Tibial nerve (tissue), 4 donors: ENCODE measurements around the gene TAF9B. TPM values are rescaled to one million over a fixed set of nuclear protein-coding genes. Genes with fewer than 3 reads are reported as not detected.
"Not testable (repeated sequence)": the region's sequence is repeated elsewhere in the genome, so short reads cannot be mapped to it uniquely, and the experiment has no call there.

ENCODE experiments used
- DNase-seq, 2 donors: peaks; one replicate each; pipeline ENCODE4 v3.0.0-alpha.2; 2019; ENCODE audit warnings: low spot score in 2 of 2
- H3K27ac ChIP-seq, 4 donors: fragments of 200-600 bp; sonication (generic) in 3 of 4; one replicate each; pipeline ENCODE4 v1.5.1; 2017 to 2019; ENCODE audit warnings: mild to moderate bottlenecking in 1 of 4
- H3K27me3 ChIP-seq, 2 donors: fragments of 200-600 bp; sonication (generic) in 1 of 2; one replicate each; pipeline versions ENCODE4 v1.5.1 to v1.6.0; 2017 to 2019
- H3K36me3 ChIP-seq, 3 donors: fragments of 200-600 bp; sonication (generic); one replicate each; pipeline ENCODE4 v1.5.1; 2018 to 2019
- H3K4me1 ChIP-seq, 4 donors: fragments of 200-600 bp; sonication (generic) in 3 of 4; one replicate each; pipeline ENCODE4 v1.5.1; 2017 to 2019
- H3K4me3 ChIP-seq, 4 donors: fragments of 200-600 bp; sonication (generic) in 3 of 4; one replicate each; pipeline ENCODE4 v1.5.1; 2017 to 2019; ENCODE audit warnings: mild to moderate bottlenecking in 1 of 4, moderate library complexity in 1 of 4
- H3K9me3 ChIP-seq, 4 donors: fragments of 200-600 bp; sonication (generic) in 3 of 4; one replicate each; pipeline ENCODE4 v1.5.1; 2017 to 2019
- CTCF ChIP-seq, 5 experiments: fragments of 200-600 bp in 3 of 5; fragments of 450-650 bp in 2 of 5; sonication (generic) in 3 of 5; IDR thresholded peaks; one replicate each; pipeline ENCODE4 v1.5.1; 2016 to 2019; ENCODE audit warnings: antibody characterized with exemption in 5 of 5, mild to moderate bottlenecking in 3 of 5, moderate library complexity in 2 of 5
- EP300 ChIP-seq, 2 donors: sonication (generic); formaldehyde crosslinking; IDR thresholded peaks; one replicate each; pipeline ENCODE4 v1.6.1; 2017; ENCODE audit warnings: antibody characterized with exemption in 2 of 2, mild to moderate bottlenecking in 1 of 2
- POLR2A ChIP-seq, 2 donors: fragments of 450-650 bp; IDR thresholded peaks; one replicate each; pipeline ENCODE4 v1.6.1; 2017; ENCODE audit warnings: antibody characterized with exemption in 2 of 2, mild to moderate bottlenecking in 2 of 2, moderate library complexity in 2 of 2
- WGBS, 2 donors: methylation state at CpG; one replicate each; pipeline ENCODE4 v1.1.5; 2018; 5-methylcytosine and 5-hydroxymethylcytosine counted together
- total RNA-seq, 4 donors: library from RNA; depleted of rRNA; stranded (reverse); fragments of >200 nt; gene quantifications; one replicate each; pipeline ENCODE4 v1.1.0, GENCODE V29; 2016

TAF9B gene, protein sequence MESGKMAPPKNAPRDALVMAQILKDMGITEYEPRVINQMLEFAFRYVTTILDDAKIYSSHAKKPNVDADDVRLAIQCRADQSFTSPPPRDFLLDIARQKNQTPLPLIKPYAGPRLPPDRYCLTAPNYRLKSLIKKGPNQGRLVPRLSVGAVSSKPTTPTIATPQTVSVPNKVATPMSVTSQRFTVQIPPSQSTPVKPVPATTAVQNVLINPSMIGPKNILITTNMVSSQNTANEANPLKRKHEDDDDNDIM
- 10 to 100 TPM; 15.3 to 27.8 (median 19.4) TPM for total RNA-seq

DNA sequence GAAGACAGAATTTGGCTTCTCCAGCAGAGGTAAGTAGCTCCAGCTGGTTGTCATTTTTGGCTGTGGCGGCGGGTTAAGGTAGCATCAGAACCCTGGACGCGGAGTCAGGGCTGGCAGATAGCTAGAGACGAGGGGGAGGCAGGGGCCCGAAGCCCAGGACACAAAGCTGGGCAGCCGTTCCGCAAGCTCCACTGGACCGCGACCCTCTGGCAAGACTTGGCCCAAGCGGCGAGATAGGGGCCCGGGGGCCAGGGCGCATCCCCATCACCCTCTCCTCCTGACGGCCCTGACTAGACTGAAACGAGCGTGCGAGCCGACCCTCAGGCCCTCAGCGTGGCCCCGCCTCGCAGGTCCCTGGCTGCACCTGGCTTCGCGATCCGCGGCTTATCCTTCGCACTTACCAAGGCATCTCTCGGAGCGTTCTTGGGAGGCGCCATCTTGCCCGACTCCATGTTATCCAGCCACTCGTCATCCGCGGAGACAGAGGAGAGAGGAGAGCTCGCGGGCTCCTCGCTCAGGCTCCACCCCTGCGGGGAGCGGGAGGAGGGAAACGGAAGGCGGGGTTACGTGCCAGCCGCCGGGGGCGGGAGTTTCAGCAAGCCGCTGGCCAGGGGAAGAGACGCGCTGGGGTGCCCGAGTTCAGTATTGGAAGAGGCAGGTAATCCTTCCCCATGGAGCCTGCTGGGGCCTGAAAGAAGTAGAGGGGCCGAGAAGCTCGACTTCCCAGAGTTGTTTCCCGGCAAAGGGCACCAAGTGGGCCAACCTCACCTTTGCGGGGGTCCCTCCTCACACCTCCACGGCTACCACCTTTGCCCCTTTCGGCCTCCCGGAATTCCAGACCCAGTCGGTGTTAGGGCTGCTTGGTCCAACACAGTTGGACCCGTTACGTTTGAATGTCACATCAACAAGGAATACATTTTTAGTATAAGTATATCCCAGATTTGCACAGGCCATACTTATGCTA is at the start of gene TAF9B:
Gene TAF9B (minus strand): TSS at position 491 of the 964 bp plus-strand sequence. CDS start 39 bp downstream, at position 452.
- peak within 1 kb of the TSS; percentile 44 to 83 (median 58) for H3K4me3 ChIP-seq
- peaks cover 0 to 6% (median 0%) of the 10 kb centered on the region in 3 donors for H3K36me3 ChIP-seq
- 12 to 33% methylated on average over 10 to 48 of the region's 59 CpGs for WGBS, 2 donors
- no peaks in the 10 kb centered on the region for H3K27me3 ChIP-seq
- DNase-seq, result peak; percentile 47 to 66
- no peaks in the 10 kb centered on the region for H3K9me3 ChIP-seq
- peak within 1 kb of the TSS; percentile 70 to 93 (median 84) for H3K27ac ChIP-seq
- H3K4me1 ChIP-seq, result peaks cover 0 to 4% (median 0%) of the 10 kb centered on the region in 4 donors
- TF ChIP-seq CTCF (IDR thresholded peaks at IDR 0.05) (no peak), EP300 (IDR thresholded peaks at IDR 0.05) (peak in 1 of 2 donors; percentile 80), POLR2A (IDR thresholded peaks at IDR 0.05) (peak in 1 of 2 donors; percentile 46)

DNA sequence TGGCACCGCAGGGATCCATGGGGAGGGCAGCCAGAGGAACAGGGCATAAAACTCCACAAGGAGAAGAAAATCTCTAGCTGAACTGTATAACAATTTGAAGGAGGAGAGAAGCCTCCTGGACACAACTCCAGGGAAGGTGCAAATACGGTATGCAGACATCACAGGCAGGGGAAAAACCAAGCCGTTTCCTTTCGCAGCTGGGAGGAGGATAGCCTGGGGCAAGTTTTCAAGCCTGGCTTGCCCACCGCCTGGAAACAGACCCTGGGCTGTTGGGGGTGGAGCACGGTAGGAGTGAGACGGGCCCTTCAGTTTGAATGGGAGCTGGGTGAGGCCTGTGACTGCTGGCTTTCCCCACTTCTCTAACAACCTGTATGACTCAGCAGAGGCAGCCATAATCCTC is 43.4 kb upstream of the TAF9B start:
- Histone ChIP-seq H3K36me3 (no peaks in the 10 kb centered on the region), H3K4me1 (no peaks in the 10 kb centered on the region), H3K27me3 (no peaks in the 10 kb centered on the region), H3K9me3 (no peaks in the 10 kb centered on the region), H3K27ac (no peak overlapping the region), H3K4me3 (no peak overlapping the region)
- TF ChIP-seq CTCF (IDR thresholded peaks at IDR 0.05) (no peak), POLR2A (IDR thresholded peaks at IDR 0.05) (no peak), EP300 (IDR thresholded peaks at IDR 0.05) (no peak)
- no peak for DNase-seq
- WGBS, 2 donors, result 81 to 82% methylated on average over 7 of the region's 7 CpGs

DNA sequence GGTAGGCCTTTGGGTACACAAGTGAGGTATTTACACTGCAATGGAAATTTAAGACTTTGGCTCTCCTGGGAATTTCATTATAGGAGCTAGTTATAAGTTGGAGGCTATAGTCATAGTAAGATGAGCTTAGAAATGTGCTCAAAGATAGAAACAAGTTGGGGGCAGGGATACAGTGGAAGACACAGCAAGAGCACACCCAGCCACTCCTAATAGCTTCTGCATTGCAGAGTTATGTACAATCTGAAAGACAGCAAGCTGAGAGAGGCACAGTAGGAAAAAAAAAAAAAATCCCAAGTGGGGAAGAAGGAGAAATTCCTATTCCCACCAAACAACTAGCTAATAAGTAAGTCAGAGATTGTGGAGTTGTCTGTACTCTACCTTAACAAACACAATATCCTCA is 41.9 kb upstream of the TAF9B start:
- no peak overlapping the region for H3K27ac ChIP-seq
- H3K4me3 ChIP-seq, result no peak overlapping the region
- no peaks in the 10 kb centered on the region for H3K27me3 ChIP-seq
- H3K36me3 ChIP-seq, result no peaks in the 10 kb centered on the region
- TF ChIP-seq EP300 (IDR thresholded peaks at IDR 0.05), result no peak
- TF ChIP-seq CTCF (IDR thresholded peaks at IDR 0.05), result no peak
- TF ChIP-seq POLR2A (IDR thresholded peaks at IDR 0.05), result no peak
- no peaks in the 10 kb centered on the region for H3K9me3 ChIP-seq
- no peak for DNase-seq
- H3K4me1 ChIP-seq, result no peaks in the 10 kb centered on the region

DNA sequence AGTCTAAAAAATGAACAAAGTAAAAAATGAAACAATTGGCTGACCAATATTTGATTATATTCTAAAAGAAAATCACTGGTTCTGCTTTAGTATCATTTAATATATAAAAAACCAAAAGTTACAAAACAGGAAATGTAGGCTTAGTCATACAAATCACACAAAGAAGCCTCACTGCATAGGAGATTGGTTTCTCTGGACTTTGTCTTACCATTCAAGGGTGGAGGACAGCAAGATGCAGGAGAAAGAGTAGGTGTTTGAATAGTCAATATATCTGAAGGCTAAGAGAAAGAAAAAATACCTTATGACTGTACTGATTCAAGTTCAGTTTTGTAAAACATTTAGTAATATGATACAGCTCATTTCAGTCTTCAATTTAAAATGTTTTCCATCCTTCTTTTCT is 28.6 kb upstream of the TAF9B start:
- TF ChIP-seq POLR2A (IDR thresholded peaks at IDR 0.05) (no peak), CTCF (IDR thresholded peaks at IDR 0.05) (no peak)
- Histone ChIP-seq H3K36me3 (no peaks in the 10 kb centered on the region), H3K9me3 (no peaks in the 10 kb centered on the region), H3K4me1 (no peaks in the 10 kb centered on the region), H3K27me3 (peaks cover 0 to 4% of the 10 kb centered on the region in 2 donors), H3K27ac (no peak overlapping the region), H3K4me3 (no peak overlapping the region)
- DNase-seq, result no peak

DNA sequence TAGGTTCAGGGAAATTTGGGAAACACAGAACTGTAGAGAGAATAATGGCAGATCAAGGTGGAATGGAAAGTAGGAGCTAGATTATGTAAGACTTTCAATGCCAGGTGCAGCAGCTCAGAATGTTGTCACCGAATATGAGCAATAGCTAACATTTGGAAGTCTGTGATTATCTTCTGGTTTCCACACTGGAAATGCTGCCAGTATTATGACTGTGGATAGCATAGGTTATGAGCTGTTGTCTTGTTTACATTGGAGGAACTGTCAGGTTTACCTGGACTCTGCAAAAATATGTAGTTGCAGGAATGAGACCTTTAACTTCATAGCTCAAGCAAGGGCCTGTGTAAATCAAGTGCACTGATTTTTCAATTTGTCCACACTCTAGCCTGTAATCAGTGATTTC is 26.0 kb upstream of the TAF9B start:
- H3K4me3 ChIP-seq, result no peak overlapping the region
- peaks cover 0 to 4% of the 10 kb centered on the region in 2 donors for H3K27me3 ChIP-seq
- TF ChIP-seq POLR2A (IDR thresholded peaks at IDR 0.05) (no peak), CTCF (IDR thresholded peaks at IDR 0.05) (no peak), EP300 (IDR thresholded peaks at IDR 0.05) (no peak)
- no peak for DNase-seq
- no peak overlapping the region for H3K27ac ChIP-seq
- H3K9me3 ChIP-seq, result no peaks in the 10 kb centered on the region
- WGBS, 2 donors, result 77 to 100% methylated on average over 1 of the region's 1 CpG
- no peaks in the 10 kb centered on the region for H3K4me1 ChIP-seq
- H3K36me3 ChIP-seq, result no peaks in the 10 kb centered on the region

- 78 to 81% methylated on average over 4 of the region's 4 CpGs for WGBS, 2 donors
- H3K36me3 ChIP-seq, H3K27ac ChIP-seq, H3K9me3 ChIP-seq, H3K27me3 ChIP-seq, DNase-seq, H3K4me1 ChIP-seq, H3K4me3 ChIP-seq: not testable (repeated sequence)
Observed at GRCh38 chrX:78163175-78163574, 23.7 kb upstream of the TAF9B start.

DNA sequence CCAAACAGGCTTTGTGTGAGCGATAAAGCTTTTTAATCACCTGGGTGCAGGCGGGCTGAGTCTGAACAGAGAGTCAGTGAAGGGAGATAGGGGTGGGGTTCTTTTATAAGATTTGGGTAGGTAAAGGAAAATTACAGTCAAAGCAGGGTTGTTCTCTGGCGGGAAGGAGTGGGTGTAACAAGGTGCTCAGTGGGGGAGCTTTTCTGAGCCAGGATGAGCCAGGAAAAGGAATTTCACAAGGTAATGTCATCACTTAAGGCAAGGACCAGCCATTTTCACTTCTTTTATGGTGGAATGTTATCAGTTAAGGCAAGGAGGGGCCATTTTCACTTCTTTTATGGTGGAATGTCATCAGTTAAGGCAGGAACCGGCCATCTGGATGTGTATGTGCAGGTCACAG is 21.3 kb upstream of the TAF9B start:
- 65 to 67% methylated on average over 4 of the region's 4 CpGs for WGBS, 2 donors
- not testable (repeated sequence) for DNase-seq

More for the DNA sequence above, 21.3 kb upstream of the TAF9B start:
- H3K27me3 ChIP-seq, H3K9me3 ChIP-seq, H3K27ac ChIP-seq, H3K4me3 ChIP-seq, H3K36me3 ChIP-seq, H3K4me1 ChIP-seq: not testable (repeated sequence)
